Neural crest cell (in vitro differentiated cells): Measurements from ENCODE around the gene CDCA4. TPM values are rescaled to one million over a fixed set of nuclear protein-coding genes. Genes with fewer than 3 reads are reported as not detected.

Experiments
- DNase-seq: peaks from one replicate; pipeline ENCODE4 v3.0.0; 2021; ENCODE audit warnings: low read depth, mixed read lengths, low spot score
- H3K27ac Mint-ChIP-seq: one replicate; pipeline ENCODE4 v1.8.0; 2021; ENCODE audit warnings: mild to moderate bottlenecking, mixed read lengths; ENCODE audit not compliant: unreplicated experiment
- H3K27me3 Mint-ChIP-seq: 2 replicates; pipeline ENCODE4 v1.8.0; 2021; ENCODE audit warnings: low read depth, mild to moderate bottlenecking, mixed read lengths
- H3K36me3 Mint-ChIP-seq: 2 replicates; pipeline ENCODE4 v1.8.0; 2021; ENCODE audit warnings: low read depth, mild to moderate bottlenecking, mixed read lengths
- H3K4me1 Mint-ChIP-seq: 2 replicates; pipeline ENCODE4 v1.8.0; 2021; ENCODE audit warnings: mixed read lengths
- H3K4me3 Mint-ChIP-seq: one replicate; pipeline ENCODE4 v1.8.0; 2021; ENCODE audit warnings: mild to moderate bottlenecking, mixed read lengths
- H3K9me3 Mint-ChIP-seq: 2 replicates; pipeline ENCODE4 v1.8.0; 2021; ENCODE audit warnings: mixed read lengths
- CTCF ChIP-seq: fragments of 200-600 bp; sonication (generic); conservative IDR thresholded peaks from 2 replicates; pipeline ENCODE4 v1.5.0; 2021; ENCODE audit warnings: antibody characterized with exemption, mild to moderate bottlenecking
- total RNA-seq: library from RNA; stranded (reverse); gene quantifications from 2 replicates; pipeline ENCODE4 v1.2.1, GENCODE V29; 2021

CDCA4 gene
- total RNA-seq, 1 donor from 2014 or later: 58.2 TPM

GRCh38 chr14:104983231-104983721 lies 37.6 kb downstream of the CDCA4 start:
- Mint-ChIP-seq H3K4me3 (peak overlapping the region; percentile 25), H3K27me3 (peaks cover 16% of the 10 kb centered on the region), H3K27ac (no peak overlapping the region), H3K4me1 (peaks cover 5% of the 10 kb centered on the region), H3K36me3 (no peaks in the 10 kb centered on the region), H3K9me3 (no peaks in the 10 kb centered on the region)
- no peak for DNase-seq
- no peak for TF ChIP-seq CTCF

- no peaks in the 10 kb centered on the region for H3K36me3 Mint-ChIP-seq
- no peak for DNase-seq
- H3K27ac Mint-ChIP-seq: no peak overlapping the region
- peaks cover 7% of the 10 kb centered on the region for H3K4me1 Mint-ChIP-seq
- TF ChIP-seq CTCF: no peak
- no peaks in the 10 kb centered on the region for H3K9me3 Mint-ChIP-seq
- no peak overlapping the region for H3K4me3 Mint-ChIP-seq
- peaks cover 17% of the 10 kb centered on the region for H3K27me3 Mint-ChIP-seq
These were observed 38.2 kb downstream of the CDCA4 start for GRCh38 chr14:104982548-104983230.

- no peak overlapping the region for H3K27ac Mint-ChIP-seq
- H3K27me3 Mint-ChIP-seq: peaks cover 23% of the 10 kb centered on the region
- no peak for DNase-seq
- H3K4me1 Mint-ChIP-seq: peaks cover 4% of the 10 kb centered on the region
- TF ChIP-seq CTCF: no peak
- H3K4me3 Mint-ChIP-seq: no peak overlapping the region
- H3K36me3 Mint-ChIP-seq: no peaks in the 10 kb centered on the region
- H3K9me3 Mint-ChIP-seq: no peaks in the 10 kb centered on the region
These were observed 39.0 kb downstream of the CDCA4 start for GRCh38 chr14:104981699-104982541.

GRCh38 chr14:104980611-104981531 lies 40.0 kb downstream of the CDCA4 start:
- H3K9me3 Mint-ChIP-seq: no peaks in the 10 kb centered on the region
- H3K4me1 Mint-ChIP-seq: peaks cover 11% of the 10 kb centered on the region
- peaks cover 32% of the 10 kb centered on the region for H3K27me3 Mint-ChIP-seq
- no peaks in the 10 kb centered on the region for H3K36me3 Mint-ChIP-seq
- no peak for TF ChIP-seq CTCF
- no peak for DNase-seq
- H3K27ac Mint-ChIP-seq: no peak overlapping the region
- no peak overlapping the region for H3K4me3 Mint-ChIP-seq
